Stimulated activated CD8-positive, alpha-beta memory T cell treated with anti-CD3 and anti-CD28 coated beads, Interleukin-15, amount 100 ng/mL, for 4 hours (primary cell): ENCODE data around the gene OTUD3.

Experiments
- DNase-seq, 2 donors: peaks; one replicate each; pipeline ENCODE4 v3.0.0-alpha.2; 2020; ENCODE audit warnings: low read depth in 2 of 2

Gene OTUD3

DNA sequence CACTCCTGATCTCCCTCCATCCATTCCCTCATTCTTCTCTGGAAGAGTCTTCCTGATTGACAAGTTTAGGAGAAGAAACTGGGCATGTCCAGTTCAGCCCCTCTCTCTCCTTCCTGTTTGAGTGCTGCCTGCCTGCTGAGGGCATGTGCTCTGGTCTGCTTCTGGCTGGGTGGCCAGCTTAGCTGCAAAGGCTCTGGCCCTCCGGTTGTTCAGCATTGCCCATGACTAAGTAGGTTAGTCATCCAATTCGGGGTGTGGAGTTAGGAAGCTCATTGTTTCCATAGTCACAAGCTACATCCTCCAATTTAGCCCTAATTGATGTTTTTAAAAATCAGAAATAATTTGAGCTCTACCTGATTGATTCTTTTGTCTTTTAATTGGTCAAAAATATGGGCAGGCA is 66.8 kb downstream of the OTUD3 start:
- no peak for DNase-seq

DNA sequence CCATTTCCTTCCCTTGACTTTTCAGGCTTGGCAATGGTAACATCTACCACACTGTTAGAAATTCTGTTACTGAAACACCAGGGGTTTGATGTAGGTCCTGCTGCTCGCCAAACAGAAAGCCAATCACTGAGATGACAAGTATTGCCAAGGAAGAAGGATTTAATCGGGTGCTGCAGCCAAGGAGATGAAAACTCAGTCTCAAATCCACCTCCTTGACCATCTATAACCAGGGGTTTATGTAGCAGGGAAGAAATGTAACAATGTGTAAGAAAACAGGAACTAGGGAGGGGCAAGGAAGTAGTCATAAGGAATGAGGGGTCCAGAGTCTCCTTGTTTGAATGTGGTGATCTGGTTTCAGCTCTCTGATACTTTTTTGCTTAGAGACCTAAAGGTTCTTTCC is 71.9 kb downstream of the OTUD3 start:
- no peak for DNase-seq

DNA sequence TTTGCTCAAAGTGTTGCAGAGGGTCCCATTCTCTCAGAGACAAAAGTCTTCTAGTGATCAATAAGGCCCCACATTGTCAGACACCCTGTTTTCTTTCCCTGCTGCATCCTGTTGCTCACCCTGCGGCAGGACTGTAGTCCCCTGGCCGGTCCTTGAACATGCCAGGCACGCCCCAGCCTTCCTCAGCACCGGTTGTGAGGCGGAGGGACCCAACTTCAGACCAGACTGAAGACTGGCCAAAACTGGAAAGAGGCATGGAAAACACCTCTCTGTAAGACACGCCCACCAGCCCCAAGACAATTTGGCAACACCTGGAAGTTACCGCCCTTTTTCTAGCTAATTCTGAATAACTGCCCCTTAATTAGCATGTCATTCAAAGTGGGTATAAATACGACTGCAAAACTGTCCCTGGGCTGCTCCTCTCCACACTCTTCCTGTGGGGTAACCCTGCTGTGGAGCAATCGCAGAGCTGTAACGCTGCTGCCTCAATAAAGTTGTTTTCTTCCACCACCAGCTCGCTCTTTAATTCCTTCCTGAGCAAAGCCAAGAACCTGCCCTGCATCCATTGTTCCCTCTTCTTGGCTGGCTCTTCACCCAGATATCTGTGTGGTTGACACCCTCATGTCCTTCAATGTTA is 73.5 kb downstream of the OTUD3 start:
- DNase-seq = no peak

DNA sequence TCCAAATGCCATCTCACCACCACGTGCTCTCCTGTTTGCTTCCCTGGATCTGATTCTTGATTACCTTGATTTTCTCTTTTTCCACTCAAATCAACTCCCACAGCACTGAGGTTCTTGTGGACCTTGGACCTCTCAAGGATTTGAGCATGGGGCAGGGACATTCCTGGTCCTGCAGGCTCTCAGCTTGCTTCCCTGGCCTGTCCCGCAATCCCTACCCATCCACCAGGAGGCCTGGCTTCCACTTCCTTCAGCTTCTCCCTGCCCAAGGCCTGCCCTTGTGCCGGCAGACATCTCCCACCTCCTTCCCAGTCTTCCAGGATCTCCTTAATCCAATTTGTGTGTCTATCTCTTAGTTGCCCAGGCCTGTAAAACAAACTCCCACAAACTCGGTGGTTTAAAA is 75.6 kb downstream of the OTUD3 start:
- DNase-seq = no peak

DNA sequence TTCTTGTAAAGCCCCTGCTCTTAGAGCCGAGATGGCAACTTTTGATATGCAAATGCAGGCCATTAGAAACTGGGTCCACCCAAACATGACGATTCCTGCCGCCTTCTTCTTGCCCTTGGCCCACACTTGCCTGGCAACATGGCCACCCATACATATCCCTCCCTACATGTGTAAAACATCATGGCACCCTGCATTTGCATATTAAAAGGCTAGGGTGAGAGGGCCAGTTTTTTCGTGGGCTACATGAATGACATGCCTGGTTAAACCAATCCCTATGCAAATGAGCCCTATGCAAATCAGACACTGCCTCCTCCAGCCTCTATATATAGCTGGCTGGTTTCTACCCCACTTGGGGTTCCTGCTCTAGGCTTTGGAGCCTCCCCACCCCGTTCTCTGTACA is 78.4 kb downstream of the OTUD3 start:
- DNase-seq = no peak
